DND-41 (cell line): ENCODE results near the gene VAMP2.

Source experiments
- ATAC-seq: fragments of 200-7000 bp; cut with Tn5 transposase; 3 replicates; pipeline ENCODE4 v1.9.1; 2021; ENCODE audit warnings: low read depth; ENCODE audit not compliant: insufficient read depth
- DNase-seq: peaks from one replicate; pipeline ENCODE4 v3.0.0-alpha.2; 2020
- H2AFZ ChIP-seq: 2 replicates; pipeline ENCODE4 v1.6.0; 2012; ENCODE audit warnings: low read depth, low read length
- H3K27ac ChIP-seq: 2 replicates; pipeline ENCODE4 v1.5.1; 2012; ENCODE audit warnings: low read length, inconsistent platforms
- H3K27me3 ChIP-seq: fragments of 200-600 bp; sonication (generic); 2 replicates; pipeline ENCODE4 v1.6.0; 2012; ENCODE audit warnings: low read length, mild to moderate bottlenecking, inconsistent platforms; ENCODE audit not compliant: insufficient read depth, poor library complexity
- H3K36me3 ChIP-seq: 2 replicates; pipeline ENCODE4 v1.5.1; 2012; ENCODE audit warnings: low read length, inconsistent platforms; ENCODE audit not compliant: insufficient read depth
- H3K4me1 ChIP-seq: 2 replicates; pipeline ENCODE4 v1.5.1; 2012; ENCODE audit warnings: mild to moderate bottlenecking, low read length; ENCODE audit not compliant: insufficient read depth
- H3K4me2 ChIP-seq: 2 replicates; pipeline ENCODE4 v1.6.0; 2012; ENCODE audit warnings: mild to moderate bottlenecking, moderate library complexity, low read length, inconsistent platforms; ENCODE audit not compliant: insufficient read depth
- H3K4me3 ChIP-seq, 2 experiments: fragments of 200-600 bp in 1 of 2; shearing (Covaris generic) in 1 of 2; 2 replicates each; pipeline ENCODE4 v1.5.1; 2012 to 2016; ENCODE audit warnings: inconsistent platforms in 2 of 2, low read length in 2 of 2, mild to moderate bottlenecking in 2 of 2, low read depth in 1 of 2, moderate library complexity in 1 of 2
- H3K79me2 ChIP-seq: 2 replicates; pipeline ENCODE4 v1.6.0; 2012; ENCODE audit warnings: low read length, inconsistent platforms; ENCODE audit not compliant: insufficient read depth
- H3K9ac ChIP-seq: 2 replicates; pipeline ENCODE4 v1.6.0; 2012; ENCODE audit warnings: low read depth, mild to moderate bottlenecking, inconsistent platforms, low read length, moderate library complexity
- H3K9me3 ChIP-seq: 2 replicates; pipeline ENCODE4 v1.5.1; 2012; ENCODE audit warnings: low read length, moderate library complexity, mild to moderate bottlenecking, inconsistent platforms; ENCODE audit not compliant: insufficient read depth, severe bottlenecking
- H4K20me1 ChIP-seq: 2 replicates; pipeline ENCODE4 v1.6.0; 2012; ENCODE audit warnings: low read length; ENCODE audit not compliant: insufficient read depth
- CTCF ChIP-seq: IDR thresholded peaks from 2 replicates; pipeline ENCODE4 v1.5.1; 2012; ENCODE audit warnings: borderline replicate concordance, low read length, moderate library complexity, mild to moderate bottlenecking; ENCODE audit not compliant: poor library complexity, severe bottlenecking; ENCODE audit errors: extremely low read depth
- EZH2 ChIP-seq: IDR thresholded peaks from 3 replicates; pipeline ENCODE4 v1.6.1; 2012; ENCODE audit warnings: borderline replicate concordance, low read depth, mild to moderate bottlenecking, moderate library complexity, low read length, inconsistent platforms; ENCODE audit not compliant: severe bottlenecking

Gene VAMP2

GRCh38 chr17:8118769-8119580, 43.8 kb downstream of the VAMP2 start:
- Histone ChIP-seq H2AFZ (peak overlapping the region; percentile 96), H3K27me3 (peaks cover 65% of the 10 kb centered on the region), H3K4me3 (peak overlapping the region; percentile 83 to 98), H4K20me1 (peaks cover 16% of the 10 kb centered on the region; the same call in 1 of the 2 replicates), H3K36me3 (no peaks in the 10 kb centered on the region), H3K9me3 (no peaks in the 10 kb centered on the region), H3K4me2 (peak overlapping the region; percentile 100), H3K27ac (peak overlapping the region; percentile 74), H3K4me1 (peaks cover 64% of the 10 kb centered on the region), H3K79me2 (no peaks in the 10 kb centered on the region), H3K9ac (peak overlapping the region; percentile 76)
- no peak for TF ChIP-seq EZH2
- TF ChIP-seq CTCF = peak; percentile 86
- ATAC-seq = peak; percentile 80
- peak; percentile 87 for DNase-seq

DNA sequence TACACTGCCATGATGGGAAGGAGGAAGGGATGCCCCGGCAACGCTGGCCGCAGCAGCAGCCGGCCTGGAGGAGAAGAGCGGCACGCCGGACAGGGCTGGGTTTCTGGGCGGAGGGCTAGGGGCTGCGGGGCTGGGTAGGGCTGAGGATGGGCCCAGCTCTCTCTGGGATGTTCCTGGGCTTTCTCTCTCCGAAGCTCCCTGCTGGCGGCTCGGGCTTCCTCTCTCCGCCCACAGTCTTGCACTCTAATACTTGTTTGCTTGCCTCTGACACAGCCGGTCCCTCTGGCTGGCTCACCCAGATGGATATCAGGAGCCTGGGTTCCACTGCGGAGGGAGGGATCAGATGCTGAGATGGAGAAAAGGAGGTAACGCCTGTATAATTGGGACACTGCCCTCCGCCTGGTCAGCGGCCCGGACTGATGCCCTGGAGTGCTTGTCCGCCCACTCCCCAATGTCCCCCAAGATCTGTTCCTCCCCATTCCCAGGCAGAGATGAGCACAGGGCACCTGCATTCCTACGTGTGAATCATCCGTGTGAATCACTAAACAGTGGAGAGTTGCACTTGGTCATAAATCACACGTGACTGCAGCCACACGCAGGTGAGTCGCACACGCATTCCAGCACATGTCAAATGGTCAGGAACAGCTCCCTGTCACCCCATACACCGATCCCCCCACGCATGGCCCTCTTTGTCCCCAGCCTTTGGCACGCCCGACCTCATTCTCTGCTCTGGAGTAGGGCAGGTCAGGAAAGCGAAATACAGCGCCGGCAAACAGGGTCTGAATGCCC, 44.6 kb downstream of the VAMP2 start, which contains the start of gene ALOXE3:
Gene ALOXE3, minus strand, starts transcription at position 535 of the 789 bp plus-strand sequence. Its CDS starts 524 bp downstream, at position 11.
- peak within 1 kb of the TSS; percentile 100 for H3K4me2 ChIP-seq
- TF ChIP-seq CTCF (no peak), EZH2 (no peak)
- no peaks in the 10 kb centered on the region for H3K9me3 ChIP-seq
- H3K4me3 ChIP-seq = peak within 1 kb of the TSS; percentile 83 to 98
- H3K79me2 ChIP-seq = no peaks in the 10 kb centered on the region
- H3K4me1 ChIP-seq = peaks cover 57% of the 10 kb centered on the region
- no peaks in the 10 kb centered on the region for H3K36me3 ChIP-seq
- peak within 1 kb of the TSS; percentile 76 for H3K9ac ChIP-seq
- DNase-seq (no peak), ATAC-seq (peak; percentile 17; the same call in 2 of the 3 replicates)
- peak within 1 kb of the TSS; percentile 96 for H2AFZ ChIP-seq
- H3K27ac ChIP-seq = peak within 1 kb of the TSS; percentile 74
- peaks cover 10% of the 10 kb centered on the region; the same call in 1 of the 2 replicates for H4K20me1 ChIP-seq
- H3K27me3 ChIP-seq = peaks cover 57% of the 10 kb centered on the region

GRCh38 chr17:8117367-8117979, 45.3 kb downstream of the VAMP2 start:
- H3K27ac ChIP-seq = no peak overlapping the region
- peak overlapping the region; percentile 76 for H3K9ac ChIP-seq
- H3K9me3 ChIP-seq = no peaks in the 10 kb centered on the region
- no peak for TF ChIP-seq EZH2
- TF ChIP-seq CTCF = no peak
- ATAC-seq = no peak
- H3K4me1 ChIP-seq = peaks cover 50% of the 10 kb centered on the region
- peak overlapping the region; percentile 100 for H3K4me2 ChIP-seq
- peak overlapping the region in 1 of 2 experiments; percentile 98; a peak in 3 of 4 replicates for H3K4me3 ChIP-seq
- DNase-seq = no peak
- H3K79me2 ChIP-seq = no peaks in the 10 kb centered on the region
- H3K36me3 ChIP-seq = no peaks in the 10 kb centered on the region
- peak overlapping the region; percentile 96; the same call in 1 of the 2 replicates for H2AFZ ChIP-seq
- H3K27me3 ChIP-seq = peaks cover 55% of the 10 kb centered on the region
- 0 out of 2 replicates have a peak, but pooled peaks cover 3% of the 10 kb centered on the region for H4K20me1 ChIP-seq
